ENCODE data around the gene CWC22. TPM values are rescaled to one million over a fixed set of nuclear protein-coding genes. Genes with fewer than 3 reads are reported as not detected.

CWC22 gene
- total RNA-seq, 2 donors from 2014 or later: 28.0 to 33.4 TPM

DNA sequence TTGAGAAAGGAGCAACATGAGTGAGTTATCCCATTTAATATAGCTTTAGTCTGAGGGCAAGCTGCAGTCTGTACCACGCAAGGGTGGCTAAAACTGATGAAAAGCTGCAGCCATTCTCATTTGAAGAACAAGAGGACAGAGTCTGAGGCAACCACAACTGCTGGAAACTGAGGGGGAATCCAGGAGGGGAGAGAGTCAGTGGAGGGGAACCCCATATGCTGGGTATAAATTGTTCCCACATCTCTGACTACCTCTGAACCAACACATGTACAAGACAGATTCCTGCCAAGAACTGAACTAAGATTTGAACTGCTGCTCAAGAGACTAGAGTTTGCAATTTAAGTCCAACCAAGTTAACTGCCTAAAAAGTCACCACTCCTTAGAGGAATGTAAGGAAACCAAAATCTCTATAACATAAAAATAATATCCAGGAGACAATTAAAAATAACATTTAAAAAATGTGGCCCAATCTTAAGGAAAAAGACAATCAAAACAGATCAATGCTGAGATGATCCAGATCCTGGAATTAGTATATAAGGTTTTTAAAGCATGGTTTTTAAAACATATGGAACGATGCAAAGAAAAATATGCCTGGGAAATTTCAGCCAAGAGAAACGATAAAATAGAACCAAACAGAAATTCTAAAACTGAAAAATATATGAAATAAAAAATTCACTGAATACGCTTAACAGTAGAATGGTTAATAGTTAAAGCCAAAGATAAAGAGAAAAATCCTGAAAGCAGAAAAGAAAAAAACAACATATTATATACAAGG is 11.2 kb downstream of the CWC22 start:
- peaks cover 51% of the 10 kb centered on the region for H3K4me1 Mint-ChIP-seq (ENCODE audit: low read depth)
- ATAC-seq (replicated peaks in 1 of 2) (peak; percentile 79), DNase-seq (peak in 1 of 2 donors; percentile 10)
- no peaks in the 10 kb centered on the region for H3K27me3 Mint-ChIP-seq (ENCODE audit: low read depth)
- H3K36me3 Mint-ChIP-seq (ENCODE audit: insufficient read depth in 2 of 2): peaks cover 4 to 14% of the 10 kb centered on the region in 2 donors
- H3K9me3 Mint-ChIP-seq: no peaks in the 10 kb centered on the region
- H3K4me3 Mint-ChIP-seq: peak overlapping the region in 1 of 2 donors; percentile 35
- H3K27ac Mint-ChIP-seq: peak overlapping the region; percentile 85

DNA sequence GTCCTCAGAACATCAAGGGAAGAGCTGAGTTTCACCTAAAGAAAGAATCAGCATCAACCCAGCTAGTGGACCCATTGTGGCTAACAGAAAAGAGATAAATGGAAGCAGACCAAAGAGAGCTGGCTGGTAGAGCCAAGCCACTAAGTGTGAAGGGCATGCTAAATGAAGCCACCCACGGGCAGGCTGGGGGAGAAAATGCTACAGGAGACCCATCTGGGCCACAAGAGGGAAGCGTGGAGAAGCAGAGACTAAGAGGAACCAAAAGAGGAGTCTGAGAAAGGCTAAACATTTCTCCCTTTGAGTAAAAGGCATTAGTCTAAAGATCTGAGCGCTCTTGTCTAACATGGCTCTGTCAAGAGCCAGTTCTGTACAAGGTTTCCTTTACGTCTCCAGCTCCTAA is 15.8 kb downstream of the CWC22 start:
- Mint-ChIP-seq H3K4me1 (ENCODE audit: low read depth) (peaks cover 39% of the 10 kb centered on the region), H3K4me3 (peak overlapping the region in 1 of 2 donors; percentile 5)
- peak in 1 of 2 donors; percentile 26 for ATAC-seq (replicated peaks in 1 of 2)

DNA sequence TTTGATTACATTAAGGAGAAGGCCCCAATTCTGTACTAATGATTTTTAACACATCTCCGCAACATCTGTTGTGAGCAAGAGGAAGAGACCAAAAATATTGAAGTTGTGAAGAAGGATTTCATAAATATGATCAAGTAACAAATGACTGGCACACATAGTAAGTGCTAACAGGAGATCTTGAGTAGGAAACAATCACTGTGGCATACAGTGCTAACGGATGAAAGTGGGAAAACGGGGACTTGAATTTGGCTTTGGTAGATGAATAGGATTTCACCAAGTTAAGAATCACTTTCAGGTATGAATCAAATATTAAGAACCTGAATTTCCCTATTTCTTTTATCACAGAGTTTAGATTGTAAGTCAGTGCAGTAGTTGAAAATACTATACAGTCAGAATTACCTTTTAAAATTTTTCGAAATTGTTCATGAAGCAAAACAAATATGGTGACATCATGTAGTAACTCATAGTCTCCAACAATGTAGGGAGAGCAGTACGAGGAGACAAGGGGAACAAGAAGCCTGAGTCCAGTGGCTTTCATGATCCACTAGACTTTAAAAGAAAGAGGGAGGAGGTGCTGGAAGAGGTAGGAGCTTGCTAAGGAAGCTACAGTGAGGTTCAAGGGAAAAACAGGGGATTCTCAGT is 16.3 kb downstream of the CWC22 start:
- Mint-ChIP-seq H3K27me3 (ENCODE audit: low read depth) (no peaks in the 10 kb centered on the region), H3K4me3 (peak overlapping the region in 1 of 2 donors; percentile 5), H3K9me3 (no peaks in the 10 kb centered on the region), H3K27ac (peak overlapping the region; percentile 83), H3K4me1 (ENCODE audit: low read depth) (peaks cover 34% of the 10 kb centered on the region), H3K36me3 (ENCODE audit: insufficient read depth in 2 of 2) (peaks cover 4 to 31% of the 10 kb centered on the region in 2 donors)
- ATAC-seq (replicated peaks in 1 of 2) (peak; percentile 22 to 71), DNase-seq (no peak)

More for the DNA sequence above, 15.8 kb downstream of the CWC22 start:
- Mint-ChIP-seq H3K36me3 (ENCODE audit: insufficient read depth in 2 of 2) (peaks cover 4 to 26% of the 10 kb centered on the region in 2 donors), H3K9me3 (no peaks in the 10 kb centered on the region), H3K27ac (peak overlapping the region; percentile 83), H3K27me3 (ENCODE audit: low read depth) (no peaks in the 10 kb centered on the region)
- no peak for DNase-seq

GRCh38 chr2:179987916-179988315 is 19.2 kb downstream of the CWC22 start:
- ATAC-seq (replicated peaks in 1 of 2) (no peak), DNase-seq (no peak)
- H3K4me1 Mint-ChIP-seq (ENCODE audit: low read depth): peaks cover 26% of the 10 kb centered on the region
- no peaks in the 10 kb centered on the region for H3K27me3 Mint-ChIP-seq (ENCODE audit: low read depth)
- H3K4me3 Mint-ChIP-seq: no peak overlapping the region
- no peak overlapping the region for H3K27ac Mint-ChIP-seq
- no peaks in the 10 kb centered on the region for H3K9me3 Mint-ChIP-seq
- peaks cover 9 to 42% of the 10 kb centered on the region in 2 donors for H3K36me3 Mint-ChIP-seq (ENCODE audit: insufficient read depth in 2 of 2)

DNA sequence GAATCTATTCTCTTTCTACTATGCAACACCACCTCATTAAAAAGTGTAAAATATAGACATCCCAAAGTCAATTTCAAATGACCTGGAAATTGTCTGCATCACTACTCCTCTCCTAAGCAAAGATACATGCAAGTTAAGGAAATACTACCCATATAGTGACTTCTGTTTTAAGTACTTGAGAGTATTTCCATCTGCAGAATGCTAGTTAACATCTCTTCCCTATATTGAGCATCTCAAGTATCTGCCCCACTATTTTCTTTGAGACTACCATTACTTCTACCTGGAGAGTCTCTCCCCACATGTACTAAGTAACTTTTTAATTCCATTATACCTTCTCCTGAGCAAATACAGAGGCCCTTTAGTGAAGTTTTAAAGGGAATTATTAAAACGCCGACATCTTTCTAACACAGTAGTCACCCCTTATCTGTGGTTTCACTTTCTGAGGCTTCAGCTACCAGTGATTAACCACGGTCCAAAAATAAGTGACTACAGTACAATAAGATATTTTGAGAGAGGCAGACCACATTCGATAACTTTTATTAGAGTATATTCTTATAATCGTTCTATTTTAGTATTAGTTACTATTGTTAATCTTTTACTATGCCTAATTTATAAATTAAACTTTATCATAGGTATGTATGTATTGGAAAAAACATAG is 21.8 kb downstream of the CWC22 start:
- DNase-seq (no peak), ATAC-seq (replicated peaks in 1 of 2) (no peak)
- Mint-ChIP-seq H3K36me3 (ENCODE audit: insufficient read depth in 2 of 2) (peaks cover 9 to 38% of the 10 kb centered on the region in 2 donors), H3K27me3 (ENCODE audit: low read depth) (no peaks in the 10 kb centered on the region), H3K4me1 (ENCODE audit: low read depth) (peaks cover 2% of the 10 kb centered on the region), H3K9me3 (no peaks in the 10 kb centered on the region), H3K4me3 (no peak overlapping the region), H3K27ac (peak overlapping the region; percentile 63)

DNA sequence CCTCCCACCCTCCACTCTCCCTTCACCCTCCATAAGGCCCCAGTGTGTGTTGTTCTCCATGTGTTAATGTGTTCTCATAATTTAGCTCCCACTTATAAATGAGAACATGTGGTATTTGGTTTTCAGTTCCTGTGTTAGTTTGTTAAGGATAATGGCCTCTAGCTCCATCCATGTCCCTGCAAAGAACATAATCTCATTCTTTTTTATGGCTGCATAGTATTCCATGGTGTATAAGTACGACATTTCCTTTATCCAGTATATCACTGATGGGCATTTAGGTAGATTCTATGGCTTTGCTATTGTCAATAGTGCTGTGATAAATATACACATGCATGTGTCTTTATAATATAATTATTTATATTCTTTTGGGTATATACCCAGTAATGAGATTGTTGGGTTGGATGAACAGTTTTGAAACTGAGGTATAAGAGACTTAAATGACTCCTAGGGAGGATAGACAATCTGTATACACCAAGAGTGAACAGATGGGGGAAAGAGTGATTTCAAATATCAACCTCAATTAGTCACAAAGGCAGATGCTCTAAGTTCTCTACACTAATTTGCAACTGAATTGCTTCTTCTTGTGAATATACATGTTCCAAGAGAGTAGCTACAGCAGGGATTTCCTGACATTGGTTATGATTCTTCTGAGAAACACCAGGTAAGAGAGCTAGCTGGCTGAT is 23.7 kb downstream of the CWC22 start:
- Mint-ChIP-seq H3K4me1 (ENCODE audit: low read depth) (no peaks in the 10 kb centered on the region), H3K27me3 (ENCODE audit: low read depth) (no peaks in the 10 kb centered on the region), H3K9me3 (no peaks in the 10 kb centered on the region), H3K4me3 (no peak overlapping the region), H3K36me3 (ENCODE audit: insufficient read depth in 2 of 2) (peaks cover 9 to 35% of the 10 kb centered on the region in 2 donors), H3K27ac (no peak overlapping the region)
- DNase-seq: no peak
- peak; percentile 15 to 38 for ATAC-seq (replicated peaks in 1 of 2)

GRCh38 chr2:179981085-179981484 is 26.0 kb downstream of the CWC22 start:
- Mint-ChIP-seq H3K4me1 (ENCODE audit: low read depth) (no peaks in the 10 kb centered on the region), H3K9me3 (no peaks in the 10 kb centered on the region), H3K4me3 (no peak overlapping the region), H3K36me3 (ENCODE audit: insufficient read depth in 2 of 2) (peaks cover 9 to 29% of the 10 kb centered on the region in 2 donors), H3K27me3 (ENCODE audit: low read depth) (no peaks in the 10 kb centered on the region), H3K27ac (no peak overlapping the region)
- no peak for ATAC-seq (replicated peaks in 1 of 2)
- no peak for DNase-seq

GRCh38 chr2:179974761-179975160 is 32.3 kb downstream of the CWC22 start:
- Mint-ChIP-seq H3K4me1 (ENCODE audit: low read depth) (no peaks in the 10 kb centered on the region), H3K27me3 (ENCODE audit: low read depth) (no peaks in the 10 kb centered on the region), H3K27ac (no peak overlapping the region), H3K36me3 (ENCODE audit: insufficient read depth in 2 of 2) (peaks cover 2 to 20% of the 10 kb centered on the region in 2 donors), H3K4me3 (no peak overlapping the region), H3K9me3 (no peaks in the 10 kb centered on the region)
- no peak for ATAC-seq (replicated peaks in 1 of 2)
- DNase-seq: no peak

DNA sequence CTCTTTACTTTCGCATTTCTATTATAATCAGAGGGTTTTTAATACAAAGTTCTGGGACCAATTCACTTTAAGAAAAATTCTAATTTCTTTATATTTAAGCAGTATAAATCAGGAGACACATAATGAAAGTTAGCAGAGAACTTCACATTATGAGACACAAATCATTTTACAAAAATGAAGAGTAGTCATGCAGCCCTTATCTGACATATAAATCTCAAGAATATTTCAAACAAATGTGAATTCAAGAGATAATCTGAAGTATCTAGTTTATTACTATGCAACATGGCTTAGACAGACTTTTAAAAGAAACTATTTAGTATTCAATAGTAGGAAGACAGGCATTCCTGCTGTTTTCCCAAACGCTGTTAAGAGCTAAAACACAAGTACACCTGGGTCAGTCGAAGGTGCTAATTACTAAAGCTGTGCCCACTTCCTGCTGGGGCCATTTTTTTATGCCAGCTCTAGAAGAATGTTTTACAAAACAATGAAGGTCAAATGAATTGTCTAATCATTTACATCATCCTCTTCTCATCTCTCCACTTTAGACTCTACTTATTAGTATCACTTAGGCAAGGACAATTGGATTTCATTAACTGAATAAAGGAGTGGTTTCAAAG is 40.2 kb downstream of the CWC22 start:
- no peak for DNase-seq
- no peaks in the 10 kb centered on the region for H3K27me3 Mint-ChIP-seq (ENCODE audit: low read depth)
- no peaks in the 10 kb centered on the region for H3K9me3 Mint-ChIP-seq
- H3K36me3 Mint-ChIP-seq (ENCODE audit: insufficient read depth in 2 of 2): peaks cover 8 to 24% of the 10 kb centered on the region in 2 donors
- peak overlapping the region; percentile 61 for H3K27ac Mint-ChIP-seq
- no peak overlapping the region for H3K4me3 Mint-ChIP-seq
- no peak for ATAC-seq (replicated peaks in 1 of 2)
- peaks cover 15% of the 10 kb centered on the region for H3K4me1 Mint-ChIP-seq (ENCODE audit: low read depth)

DNA sequence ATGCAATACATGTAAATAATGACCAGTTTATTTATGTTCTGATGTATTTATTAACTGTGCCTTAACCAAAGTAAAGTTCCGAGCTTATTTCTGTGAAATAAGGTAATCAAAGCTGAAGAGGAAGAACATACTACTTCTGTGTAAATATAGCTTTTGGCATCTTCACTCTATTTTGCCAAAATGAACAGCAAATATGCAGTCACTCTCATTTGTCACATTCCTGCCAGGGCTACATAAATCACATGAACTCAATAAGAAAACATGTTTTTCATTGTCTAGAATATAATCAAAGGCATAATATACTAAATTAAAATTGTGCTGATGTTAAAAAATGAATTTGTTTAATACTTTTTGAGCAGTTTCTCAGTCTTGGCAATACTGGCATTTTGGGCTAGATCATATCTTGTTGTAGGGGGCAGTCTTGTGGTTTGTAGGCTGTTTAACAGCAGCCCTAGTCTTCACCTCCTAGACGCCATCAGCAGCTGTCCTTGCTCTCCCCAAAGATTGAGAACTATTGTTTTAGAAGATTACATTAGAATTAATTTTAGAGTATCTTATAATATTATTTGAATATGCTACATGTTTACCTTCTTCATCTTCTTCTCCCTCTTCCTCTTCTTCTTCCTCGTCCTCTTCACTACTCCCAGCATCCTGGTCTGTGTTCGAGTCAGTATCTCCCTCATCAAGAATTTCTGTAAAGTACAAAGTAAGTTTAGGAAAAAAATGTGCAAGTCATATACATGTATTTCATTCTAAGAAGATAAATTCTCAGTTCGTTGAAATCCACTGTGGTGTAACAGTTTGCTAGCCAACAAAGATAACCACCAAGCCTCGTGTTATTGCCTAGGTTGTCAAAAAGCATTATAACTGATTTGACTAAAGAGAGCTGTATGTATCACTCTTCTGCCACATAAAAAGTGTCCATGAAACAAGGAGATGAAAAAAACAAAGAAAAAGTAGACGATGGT is 41.5 kb downstream of the CWC22 start:
- peaks cover 8 to 23% of the 10 kb centered on the region in 2 donors for H3K36me3 Mint-ChIP-seq (ENCODE audit: insufficient read depth in 2 of 2)
- peaks cover 15% of the 10 kb centered on the region for H3K4me1 Mint-ChIP-seq (ENCODE audit: low read depth)
- no peaks in the 10 kb centered on the region for H3K9me3 Mint-ChIP-seq
- H3K27me3 Mint-ChIP-seq (ENCODE audit: low read depth): no peaks in the 10 kb centered on the region
- DNase-seq (no peak), ATAC-seq (replicated peaks in 1 of 2) (no peak)
- H3K27ac Mint-ChIP-seq: peak overlapping the region; percentile 69
- H3K4me3 Mint-ChIP-seq: no peak overlapping the region

DNA sequence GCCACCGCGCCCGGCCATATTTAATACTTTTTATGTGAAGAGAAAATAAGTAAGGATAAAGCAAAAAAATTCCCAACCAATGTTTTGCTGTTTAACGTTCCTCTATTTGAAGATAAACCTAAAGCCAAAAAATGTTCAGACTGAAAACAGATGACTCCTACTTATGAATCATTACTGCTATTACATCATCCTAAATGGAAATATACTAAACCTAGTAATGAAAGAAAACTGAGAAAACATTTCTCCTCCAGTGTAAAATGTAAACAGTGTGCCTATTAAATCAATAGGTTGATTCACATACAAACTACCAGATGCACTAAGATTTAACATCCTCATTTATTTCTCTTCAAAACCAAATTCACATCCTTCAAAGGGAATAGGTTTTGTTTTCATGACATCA is 43.5 kb downstream of the CWC22 start:
- Mint-ChIP-seq H3K27me3 (ENCODE audit: low read depth) (no peaks in the 10 kb centered on the region), H3K36me3 (ENCODE audit: insufficient read depth in 2 of 2) (peaks cover 8 to 17% of the 10 kb centered on the region in 2 donors), H3K4me1 (ENCODE audit: low read depth) (peaks cover 15% of the 10 kb centered on the region), H3K27ac (peak overlapping the region; percentile 93), H3K4me3 (peak overlapping the region in 1 of 2 donors; percentile 27), H3K9me3 (no peaks in the 10 kb centered on the region)
- DNase-seq (no peak), ATAC-seq (replicated peaks in 1 of 2) (peak; percentile 72 to 80)

Data from activated T-cell treated with anti-CD3 and anti-CD28 coated beads, Interleukin-2, amount 50 U/mL, for 72 hours (primary cell).